ENCODE data around the gene SLC6A19.

Gene SLC6A19

DNA sequence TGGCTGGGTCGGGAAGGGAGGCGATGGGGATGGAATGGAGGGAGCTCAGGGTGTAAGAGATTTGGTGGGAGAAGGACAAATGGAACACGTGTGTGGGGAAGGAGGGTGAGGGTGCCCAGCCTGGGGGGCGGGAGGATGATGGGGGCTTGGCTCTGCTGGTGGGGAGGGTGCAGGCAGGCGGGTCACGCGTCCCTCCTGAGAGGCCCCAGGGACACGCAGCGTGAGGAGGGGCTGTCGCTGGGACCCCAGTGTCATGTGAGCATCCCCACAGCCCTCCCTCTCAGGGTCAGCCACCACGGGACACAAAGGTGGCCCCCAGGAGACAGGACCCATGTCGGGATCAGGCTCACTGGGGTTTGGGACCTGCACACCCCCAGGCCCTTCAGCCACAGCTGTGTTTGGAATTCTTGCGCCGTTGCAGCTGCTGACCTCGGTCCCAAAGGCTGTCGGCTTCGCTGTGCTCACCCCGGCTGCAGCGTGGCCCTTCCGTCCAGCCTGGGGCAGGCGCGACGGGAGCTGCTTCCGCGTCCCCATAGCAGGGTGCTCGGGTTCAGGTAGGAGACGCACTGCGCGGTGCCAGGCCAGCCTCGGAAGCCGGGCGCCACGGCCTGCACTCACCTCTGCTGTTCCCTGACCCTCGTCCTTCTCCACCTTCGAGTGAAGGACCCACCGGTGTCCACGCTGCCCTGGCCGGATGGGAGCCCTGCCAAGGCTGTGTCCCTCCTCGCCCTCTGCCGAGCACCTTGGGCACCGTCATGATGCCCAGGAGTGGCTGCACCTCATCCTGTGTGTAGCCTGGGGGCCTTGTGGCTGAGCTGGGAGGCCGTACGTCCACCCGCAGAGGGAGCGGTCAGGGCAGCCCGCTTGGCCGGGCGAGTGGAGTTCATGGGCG is 5.4 kb downstream of the SLC6A19 start:
- TF ChIP-seq CTCF (IDR thresholded peaks at IDR 0.05), result no peak

GRCh38 chr5:1207555-1207954 is 6.2 kb downstream of the SLC6A19 start:
- Histone ChIP-seq H3K27ac (no peak overlapping the region), H3K4me3 (ENCODE audit: low read depth in 1 of 2, low read length in 1 of 2) (no peak overlapping the region)

More for the DNA sequence above, 5.4 kb downstream of the SLC6A19 start:
- Histone ChIP-seq H3K4me3 (ENCODE audit: low read depth in 1 of 2, low read length in 1 of 2) (no peak overlapping the region), H3K9me3 (no peaks in the 10 kb centered on the region), H3K36me3 (no peaks in the 10 kb centered on the region), H3K27me3 (peaks cover 11% of the 10 kb centered on the region), H3K27ac (no peak overlapping the region), H3K4me1 (ENCODE audit: control insufficient read depth in 1 of 2, insufficient read depth in 1 of 2, low read depth in 1 of 2, low read length in 1 of 2) (no peaks in the 10 kb centered on the region)

GRCh38 chr5:1208221-1208742 is 6.9 kb downstream of the SLC6A19 start:
- no peak for TF ChIP-seq CTCF (IDR thresholded peaks at IDR 0.05)
- Histone ChIP-seq H3K4me1 (ENCODE audit: control insufficient read depth in 1 of 2, insufficient read depth in 1 of 2, low read depth in 1 of 2, low read length in 1 of 2) (no peaks in the 10 kb centered on the region), H3K27ac (no peak overlapping the region), H3K36me3 (no peaks in the 10 kb centered on the region), H3K9me3 (no peaks in the 10 kb centered on the region), H3K4me3 (ENCODE audit: low read depth in 1 of 2, low read length in 1 of 2) (no peak overlapping the region), H3K27me3 (peaks cover 11% of the 10 kb centered on the region)

More at GRCh38 chr5:1207555-1207954, 6.2 kb downstream of the SLC6A19 start:
- Histone ChIP-seq H3K4me1 (ENCODE audit: control insufficient read depth in 1 of 2, insufficient read depth in 1 of 2, low read depth in 1 of 2, low read length in 1 of 2) (no peaks in the 10 kb centered on the region), H3K36me3 (no peaks in the 10 kb centered on the region), H3K9me3 (no peaks in the 10 kb centered on the region), H3K27me3 (peaks cover 11% of the 10 kb centered on the region)
- TF ChIP-seq CTCF (IDR thresholded peaks at IDR 0.05), result no peak

- Histone ChIP-seq H3K4me1 (ENCODE audit: control insufficient read depth in 1 of 2, insufficient read depth in 1 of 2, low read depth in 1 of 2, low read length in 1 of 2) (no peaks in the 10 kb centered on the region), H3K36me3 (no peaks in the 10 kb centered on the region), H3K4me3 (ENCODE audit: low read depth in 1 of 2, low read length in 1 of 2) (no peak overlapping the region), H3K9me3 (no peaks in the 10 kb centered on the region), H3K27me3 (peaks cover 11% of the 10 kb centered on the region), H3K27ac (no peak overlapping the region)
- TF ChIP-seq CTCF (IDR thresholded peaks at IDR 0.05), result no peak
These were observed 7.5 kb downstream of the SLC6A19 start for GRCh38 chr5:1208743-1209488.

DNA sequence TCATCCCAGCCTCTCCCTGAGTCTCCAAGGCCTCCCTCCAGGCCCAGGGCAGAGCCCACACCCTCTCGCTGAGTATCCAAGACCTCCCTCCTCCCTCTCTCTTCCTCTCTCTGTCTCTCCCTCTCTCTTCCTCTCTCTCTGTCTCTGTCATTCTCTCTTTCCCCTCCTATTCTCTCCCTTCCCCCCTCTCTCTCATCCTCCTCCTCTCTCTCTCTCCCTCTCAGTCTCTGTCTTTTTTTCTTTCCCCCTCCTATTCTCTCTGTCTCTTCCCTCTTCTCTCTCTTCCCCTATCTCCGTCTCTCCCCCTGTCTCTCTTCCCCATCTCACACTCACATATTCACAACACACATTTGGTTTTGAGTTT is 8.1 kb downstream of the SLC6A19 start:
- no peak overlapping the region for H3K27ac ChIP-seq
- H3K4me3 ChIP-seq (ENCODE audit: low read depth in 1 of 2, low read length in 1 of 2), result no peak overlapping the region
- H3K27me3 ChIP-seq, result peaks cover 11% of the 10 kb centered on the region
- no peak for TF ChIP-seq CTCF (IDR thresholded peaks at IDR 0.05)
- H3K4me1 ChIP-seq (ENCODE audit: control insufficient read depth in 1 of 2, insufficient read depth in 1 of 2, low read depth in 1 of 2, low read length in 1 of 2), result no peaks in the 10 kb centered on the region
- no peaks in the 10 kb centered on the region for H3K9me3 ChIP-seq
- no peaks in the 10 kb centered on the region for H3K36me3 ChIP-seq

All from neutrophil (primary cell).